Measurements from ENCODE around the gene TTC23. TPM values are rescaled to one million over a fixed set of nuclear protein-coding genes. Genes with fewer than 3 reads are reported as not detected.

Gene TTC23
- total and polyA plus RNA-seq, 9 of the 15 experiments (the other 6 are each of a cell fraction or from before 2014, with no cell fraction given), result 0.41 to 4.5 (median 2.5) TPM

DNA sequence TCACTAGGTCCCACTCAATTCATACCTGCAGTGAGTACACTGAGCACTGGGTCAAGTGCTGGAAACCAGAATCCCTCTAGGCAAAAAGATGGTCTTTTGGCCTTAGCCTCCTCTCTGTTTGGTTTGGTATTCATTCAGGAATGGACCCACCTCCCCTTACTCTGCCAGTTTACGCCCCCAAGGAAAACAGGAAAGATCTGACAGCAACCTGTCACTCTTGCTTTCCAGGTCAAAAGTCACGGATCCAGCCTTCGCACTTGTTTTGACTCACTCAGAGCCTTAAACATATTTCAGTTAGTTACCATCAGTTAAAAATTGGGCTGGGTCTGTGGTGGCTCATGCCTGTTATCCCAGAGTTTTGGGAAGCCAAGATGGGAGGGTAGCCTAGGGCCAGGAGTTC lies 76.4 kb downstream of the TTC23 start (continued):
- TF ChIP-seq, protein P1, sequence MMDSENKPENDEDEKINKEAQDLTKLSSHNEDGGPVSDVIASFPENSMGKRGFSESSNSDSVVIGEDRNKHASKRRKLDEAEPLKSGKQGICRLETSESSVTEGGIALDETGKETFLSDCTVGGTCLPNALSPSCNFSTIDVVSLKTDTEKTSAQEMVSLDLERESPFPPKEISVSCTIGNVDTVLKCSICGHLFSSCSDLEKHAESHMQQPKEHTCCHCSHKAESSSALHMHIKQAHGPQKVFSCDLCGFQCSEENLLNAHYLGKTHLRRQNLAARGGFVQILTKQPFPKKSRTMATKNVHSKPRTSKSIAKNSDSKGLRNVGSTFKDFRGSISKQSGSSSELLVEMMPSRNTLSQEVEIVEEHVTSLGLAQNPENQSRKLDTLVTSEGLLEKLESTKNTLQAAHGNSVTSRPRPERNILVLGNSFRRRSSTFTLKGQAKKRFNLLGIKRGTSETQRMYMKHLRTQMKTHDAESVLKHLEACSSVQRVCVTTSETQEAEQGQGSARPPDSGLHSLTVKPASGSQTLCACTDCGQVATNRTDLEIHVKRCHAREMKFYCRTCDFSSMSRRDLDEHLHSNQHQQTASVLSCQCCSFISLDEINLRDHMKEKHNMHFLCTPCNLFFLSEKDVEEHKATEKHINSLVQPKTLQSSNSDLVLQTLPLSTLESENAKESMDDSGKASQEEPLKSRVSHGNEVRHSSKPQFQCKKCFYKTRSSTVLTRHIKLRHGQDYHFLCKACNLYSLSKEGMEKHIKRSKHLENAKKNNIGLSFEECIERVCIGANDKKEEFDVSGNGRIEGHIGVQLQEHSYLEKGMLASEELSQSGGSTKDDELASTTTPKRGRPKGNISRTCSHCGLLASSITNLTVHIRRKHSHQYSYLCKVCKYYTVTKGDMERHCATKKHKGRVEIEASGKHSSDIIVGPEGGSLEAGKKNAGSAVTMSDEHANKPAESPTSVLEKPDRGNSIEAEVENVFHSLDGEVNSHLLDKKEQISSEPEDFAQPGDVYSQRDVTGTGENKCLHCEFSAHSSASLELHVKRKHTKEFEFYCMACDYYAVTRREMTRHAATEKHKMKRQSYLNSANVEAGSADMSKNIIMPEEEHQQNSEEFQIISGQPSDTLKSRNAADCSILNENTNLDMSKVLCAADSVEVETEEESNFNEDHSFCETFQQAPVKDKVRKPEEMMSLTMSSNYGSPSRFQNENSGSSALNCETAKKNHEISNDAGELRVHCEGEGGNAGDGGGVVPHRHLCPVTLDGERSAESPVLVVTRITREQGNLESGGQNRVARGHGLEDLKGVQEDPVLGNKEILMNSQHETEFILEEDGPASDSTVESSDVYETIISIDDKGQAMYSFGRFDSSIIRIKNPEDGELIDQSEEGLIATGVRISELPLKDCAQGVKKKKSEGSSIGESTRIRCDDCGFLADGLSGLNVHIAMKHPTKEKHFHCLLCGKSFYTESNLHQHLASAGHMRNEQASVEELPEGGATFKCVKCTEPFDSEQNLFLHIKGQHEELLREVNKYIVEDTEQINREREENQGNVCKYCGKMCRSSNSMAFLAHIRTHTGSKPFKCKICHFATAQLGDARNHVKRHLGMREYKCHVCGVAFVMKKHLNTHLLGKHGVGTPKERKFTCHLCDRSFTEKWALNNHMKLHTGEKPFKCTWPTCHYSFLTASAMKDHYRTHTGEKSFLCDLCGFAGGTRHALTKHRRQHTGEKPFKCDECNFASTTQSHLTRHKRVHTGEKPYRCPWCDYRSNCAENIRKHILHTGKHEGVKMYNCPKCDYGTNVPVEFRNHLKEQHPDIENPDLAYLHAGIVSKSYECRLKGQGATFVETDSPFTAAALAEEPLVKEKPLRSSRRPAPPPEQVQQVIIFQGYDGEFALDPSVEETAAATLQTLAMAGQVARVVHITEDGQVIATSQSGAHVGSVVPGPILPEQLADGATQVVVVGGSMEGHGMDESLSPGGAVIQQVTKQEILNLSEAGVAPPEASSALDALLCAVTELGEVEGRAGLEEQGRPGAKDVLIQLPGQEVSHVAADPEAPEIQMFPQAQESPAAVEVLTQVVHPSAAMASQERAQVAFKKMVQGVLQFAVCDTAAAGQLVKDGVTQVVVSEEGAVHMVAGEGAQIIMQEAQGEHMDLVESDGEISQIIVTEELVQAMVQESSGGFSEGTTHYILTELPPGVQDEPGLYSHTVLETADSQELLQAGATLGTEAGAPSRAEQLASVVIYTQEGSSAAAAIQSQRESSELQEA (IDR thresholded peaks at IDR 0.05; ENCODE audit: low read depth), result no peak
- no peak for TF ChIP-seq FUS (optimal IDR thresholded peaks at IDR 0.05; ENCODE audit: low read depth, low read length)
- TF ChIP-seq KDM1A (IDR thresholded peaks at IDR 0.05), result no peak
- no peak for TF ChIP-seq SOX6 (IDR thresholded peaks at IDR 0.05)
- TF ChIP-seq, protein P2, sequence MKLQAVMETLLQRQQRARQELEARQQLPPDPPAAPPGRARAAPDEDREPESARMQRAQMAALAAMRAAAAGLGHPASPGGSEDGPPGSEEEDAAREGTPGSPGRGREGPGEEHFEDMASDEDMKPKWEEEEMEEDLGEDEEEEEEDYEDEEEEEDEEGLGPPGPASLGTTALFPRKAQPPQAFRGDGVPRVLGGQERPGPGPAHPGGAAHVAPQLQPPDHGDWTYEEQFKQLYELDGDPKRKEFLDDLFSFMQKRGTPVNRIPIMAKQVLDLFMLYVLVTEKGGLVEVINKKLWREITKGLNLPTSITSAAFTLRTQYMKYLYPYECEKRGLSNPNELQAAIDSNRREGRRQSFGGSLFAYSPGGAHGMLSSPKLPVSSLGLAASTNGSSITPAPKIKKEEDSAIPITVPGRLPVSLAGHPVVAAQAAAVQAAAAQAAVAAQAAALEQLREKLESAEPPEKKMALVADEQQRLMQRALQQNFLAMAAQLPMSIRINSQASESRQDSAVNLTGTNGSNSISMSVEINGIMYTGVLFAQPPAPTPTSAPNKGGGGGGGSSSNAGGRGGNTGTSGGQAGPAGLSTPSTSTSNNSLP (IDR thresholded peaks at IDR 0.05; ENCODE audit: borderline replicate concordance, low read depth, low read length), result no peak
- TF ChIP-seq, protein P3, sequence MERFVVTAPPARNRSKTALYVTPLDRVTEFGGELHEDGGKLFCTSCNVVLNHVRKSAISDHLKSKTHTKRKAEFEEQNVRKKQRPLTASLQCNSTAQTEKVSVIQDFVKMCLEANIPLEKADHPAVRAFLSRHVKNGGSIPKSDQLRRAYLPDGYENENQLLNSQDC (CRISPR knock-in tag; IDR thresholded peaks at IDR 0.05), result no peak

Data from K562 (cell line).